Right renal pelvis (tissue), 4 donors: ENCODE data around the gene CLDN6. TPM values are rescaled to one million over a fixed set of nuclear protein-coding genes. Genes with fewer than 3 reads are reported as not detected.
"Not testable (repeated sequence)": the region's sequence is repeated elsewhere in the genome, so short reads cannot be mapped to it uniquely, and the experiment has no call there.

Experiments
- DNase-seq, 4 donors: peaks; one replicate each; pipeline ENCODE4 v3.0.0-alpha.2; 2013; ENCODE audit warnings: low read depth in 4 of 4, low spot score in 3 of 4, missing footprints in 1 of 4
- polyA plus RNA-seq, 4 donors: library from polyadenylated mRNA; unstranded; fragments of 120-200 nt; gene quantifications; one replicate each; pipeline ENCODE4 v1.2.1, GENCODE V29; 2013; ENCODE audit not compliant: insufficient read length in 4 of 4

CLDN6 gene
- 10 to 100 TPM; 32.9 to 44.1 (median 36.4) TPM for polyA plus RNA-seq

DNA sequence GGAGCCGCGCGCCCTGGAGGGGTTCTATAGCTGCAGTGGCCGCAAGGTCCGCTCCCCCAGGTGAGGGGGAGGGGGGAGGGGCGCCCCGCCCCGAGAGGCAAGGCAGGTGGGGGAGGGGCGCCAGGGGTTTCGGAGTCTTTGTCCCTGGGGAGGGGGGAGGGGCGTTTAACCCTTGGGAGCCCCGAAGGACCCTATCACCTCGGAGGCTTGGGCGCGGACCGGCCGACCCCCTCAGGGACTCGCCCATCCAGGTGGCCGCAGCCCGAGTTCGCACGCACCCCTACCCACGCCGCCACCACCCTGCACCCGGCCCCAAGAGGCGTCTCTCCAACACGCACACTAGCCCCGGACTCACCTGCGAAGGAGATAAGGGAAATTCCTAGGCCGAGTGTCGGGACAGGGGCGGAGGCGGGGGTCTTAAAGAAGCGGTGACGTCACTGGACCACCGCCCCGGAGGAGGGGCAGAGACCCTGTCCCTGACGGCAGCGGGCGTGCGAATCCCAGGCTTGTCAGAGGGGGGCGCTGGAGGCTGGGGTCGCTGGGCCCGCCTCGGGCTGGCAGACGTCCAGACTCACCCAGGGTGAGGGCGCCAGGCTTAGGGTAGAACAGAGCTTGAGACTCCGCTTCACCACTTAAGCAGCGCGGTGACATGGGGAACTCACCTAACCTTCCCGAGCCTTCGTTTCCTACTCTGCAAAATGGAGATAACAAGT lies at the start of gene CLDN6:
Gene CLDN6 (minus strand): TSS at position 390 of the 713 bp plus-strand sequence. CDS start 2,162 bp downstream, outside the sequence.
- DNase-seq, result no peak

DNA sequence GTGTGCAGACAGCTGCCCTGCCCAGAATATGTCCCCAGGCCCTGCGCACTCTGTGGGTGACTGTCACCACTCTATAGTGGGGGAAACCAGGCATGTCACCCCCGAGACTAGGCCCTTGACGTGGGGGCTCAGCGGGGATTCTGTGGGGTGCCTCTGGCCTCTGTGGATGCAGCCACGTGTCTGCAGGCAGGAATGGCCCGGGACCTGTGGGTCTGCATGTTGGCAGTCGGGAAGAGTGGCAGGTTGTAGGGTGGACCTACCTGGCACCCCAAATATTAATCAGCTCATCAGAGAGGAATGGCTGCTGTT lies 48.4 kb upstream of the CLDN6 start:
- DNase-seq, result no peak

DNA sequence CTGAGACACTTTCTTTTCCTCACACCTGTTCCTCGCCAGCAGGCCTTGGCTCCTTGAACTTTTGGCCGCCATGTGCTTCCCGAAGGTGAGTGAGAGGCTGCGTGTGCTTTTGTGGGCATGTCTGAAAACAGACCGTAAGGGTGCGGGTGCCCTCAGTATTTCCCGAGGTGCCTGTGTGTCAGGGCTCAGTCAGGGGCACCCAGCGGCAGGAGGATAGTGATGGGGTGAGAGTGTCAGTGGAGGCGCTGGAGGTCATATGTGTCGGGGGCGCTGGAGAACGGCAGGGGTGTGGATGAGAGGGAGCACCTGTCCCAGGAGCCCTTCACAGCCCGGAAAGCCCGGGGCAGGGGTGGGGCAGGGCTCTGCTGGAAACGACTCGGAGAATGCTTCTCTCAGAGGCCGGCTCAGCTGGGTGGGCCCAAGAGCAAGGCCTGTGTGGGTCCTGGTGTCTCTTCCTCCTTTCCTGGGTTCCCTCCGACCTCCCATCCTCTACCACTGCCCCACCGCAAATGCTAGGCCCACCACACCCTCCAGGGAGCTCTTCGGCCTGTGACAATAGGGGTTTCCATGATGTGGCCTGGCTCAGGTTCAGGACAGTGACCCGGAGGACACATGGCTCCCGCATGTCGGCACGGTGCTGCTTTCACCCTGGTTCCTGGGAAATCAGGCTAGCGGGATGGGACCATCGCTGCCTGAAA lies 47.9 kb upstream of the CLDN6 start:
- DNase-seq, result no peak

DNA sequence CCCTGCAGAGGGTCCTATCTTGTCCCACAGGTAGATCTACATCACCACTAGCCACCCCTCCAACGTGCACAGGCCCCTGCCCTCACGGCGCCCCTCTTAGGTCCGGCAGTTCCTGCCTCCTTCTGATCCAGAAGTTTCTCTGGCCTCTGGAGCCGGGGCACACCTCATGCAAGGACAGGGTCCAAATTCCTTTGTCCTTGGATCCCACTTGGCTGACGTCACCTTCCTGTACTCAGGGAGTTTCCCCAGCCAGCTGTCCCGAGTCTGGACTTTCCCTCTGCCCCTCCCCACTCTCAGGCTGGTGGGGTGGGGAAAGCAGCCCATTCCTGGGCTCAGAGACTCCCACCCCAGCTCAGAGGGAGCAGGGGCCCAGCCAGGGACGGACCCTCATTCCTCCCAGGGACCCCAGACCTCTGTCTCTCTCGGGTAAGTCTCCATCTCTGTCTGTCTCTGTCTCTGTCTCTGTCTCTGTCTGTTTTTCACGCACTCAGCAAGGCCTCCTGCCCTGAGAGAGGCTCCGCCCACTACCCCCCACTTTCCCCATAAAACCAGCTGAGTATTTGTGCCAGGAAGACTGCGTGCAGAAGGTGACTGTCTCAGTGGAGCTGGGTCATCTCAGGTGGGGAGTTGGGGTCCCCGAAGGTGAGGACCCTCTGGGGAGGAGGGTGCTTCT lies 47.2 kb upstream of the CLDN6 start, which contains the start of gene IL32:
Gene IL32 (plus strand): TSS at position 572 of the 673 bp plus-strand sequence. CDS start 172 bp downstream, outside the sequence.
- no peak for DNase-seq

- no peak for DNase-seq
Observed at GRCh38 chr16:3063625-3064386, 45.8 kb upstream of the CLDN6 start.

GRCh38 chr16:3062553-3062952 lies 44.6 kb upstream of the CLDN6 start:
- DNase-seq, result no peak

- no peak for DNase-seq
Observed at GRCh38 chr16:3060339-3061127, 42.5 kb upstream of the CLDN6 start.

DNA sequence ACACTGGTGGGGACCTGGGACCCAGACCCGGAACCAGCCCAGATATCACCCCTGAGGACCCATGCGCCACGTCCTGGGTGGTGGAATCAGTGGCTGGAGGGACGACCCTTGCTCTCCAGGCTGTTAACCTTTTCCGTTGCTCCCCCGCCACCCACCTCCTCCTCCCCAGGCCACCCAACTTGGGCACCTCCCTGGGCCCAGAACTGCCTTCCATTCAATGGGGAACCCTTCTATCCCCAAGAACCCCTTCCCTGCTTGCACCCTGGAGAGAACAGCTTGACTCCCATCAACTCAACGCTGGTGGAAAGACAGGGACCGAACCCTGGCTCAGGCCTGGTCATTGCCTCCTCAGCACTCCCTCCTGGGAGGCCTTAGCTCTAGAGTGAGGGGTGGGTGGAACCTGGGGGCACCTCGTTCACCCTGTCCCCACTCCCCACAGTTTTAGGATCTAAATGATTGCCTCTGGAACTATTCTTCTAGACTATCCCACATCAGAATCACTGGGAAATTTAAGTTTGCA lies 41.8 kb upstream of the CLDN6 start:
- no peak for DNase-seq

GRCh38 chr16:3059041-3059722 lies 41.2 kb upstream of the CLDN6 start:
- peak; percentile 79 to 84 (median 83) for DNase-seq

GRCh38 chr16:3058139-3059030 lies 40.4 kb upstream of the CLDN6 start:
- DNase-seq, result peak in 1 of 4 donors; percentile 31

- no peak for DNase-seq
Observed at GRCh38 chr16:3057181-3058138, 39.5 kb upstream of the CLDN6 start.

DNA sequence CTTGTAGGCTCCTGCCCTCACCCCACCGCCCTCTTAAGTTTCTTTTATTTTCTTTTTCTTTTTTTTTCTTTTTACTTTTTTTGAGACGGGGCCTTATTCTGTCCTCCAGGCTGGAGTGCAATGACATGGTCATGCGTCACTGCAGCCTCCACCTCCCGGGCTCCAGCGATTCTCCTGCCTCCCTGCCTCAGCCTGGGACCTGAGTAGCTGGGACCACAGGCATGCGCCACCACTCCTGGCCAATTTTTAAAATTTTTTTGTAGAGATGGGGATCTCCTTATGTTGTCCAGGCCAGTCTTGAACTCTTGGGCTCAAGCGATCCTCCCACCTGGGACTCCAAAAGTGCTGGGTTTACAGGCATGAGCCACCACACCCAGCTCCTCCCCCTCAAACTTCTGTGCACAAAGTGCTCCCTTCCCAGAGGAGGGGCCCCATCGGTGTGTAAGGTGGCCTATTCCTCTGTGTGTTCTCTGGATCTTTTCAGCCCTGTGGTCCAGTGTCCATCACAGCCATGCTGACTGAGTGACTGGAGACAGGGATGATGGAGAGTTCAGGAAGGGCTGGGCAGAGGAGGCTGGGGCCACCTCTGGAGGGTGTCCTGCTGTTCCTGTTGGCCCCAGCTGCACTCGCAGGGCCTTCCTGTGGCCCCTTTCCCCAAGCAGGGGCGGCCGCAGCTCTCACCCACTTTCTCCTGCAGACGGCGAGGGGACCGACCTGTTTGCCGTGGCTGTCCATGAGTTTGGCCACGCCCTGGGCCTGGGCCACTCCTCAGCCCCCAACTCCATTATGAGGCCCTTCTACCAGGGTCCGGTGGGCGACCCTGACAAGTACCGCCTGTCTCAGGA lies 38.6 kb upstream of the CLDN6 start:
- DNase-seq, result no peak

DNA sequence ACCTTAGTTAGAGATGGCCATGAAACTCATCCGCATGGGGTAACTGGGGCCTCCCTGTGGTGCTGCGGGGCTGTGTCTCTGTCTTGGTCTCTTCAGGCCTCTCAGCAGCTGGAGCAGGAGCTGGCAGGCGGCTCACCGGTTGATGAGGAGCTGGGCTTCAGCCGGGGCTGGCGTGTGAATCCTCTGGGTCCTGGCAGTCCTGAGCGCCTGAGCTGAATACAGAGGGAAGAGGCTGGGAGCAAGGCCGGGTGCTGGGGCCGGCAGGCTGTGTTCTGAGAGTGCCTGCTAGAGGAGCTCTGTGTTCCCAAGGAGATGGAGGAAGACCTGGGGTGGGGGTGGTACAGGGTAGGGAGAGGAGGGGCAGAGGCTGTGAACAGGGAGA lies 37.7 kb upstream of the CLDN6 start:
- not testable (repeated sequence) for DNase-seq

GRCh38 chr16:3054965-3055733 lies 37.2 kb upstream of the CLDN6 start:
- DNase-seq, result no peak

DNA sequence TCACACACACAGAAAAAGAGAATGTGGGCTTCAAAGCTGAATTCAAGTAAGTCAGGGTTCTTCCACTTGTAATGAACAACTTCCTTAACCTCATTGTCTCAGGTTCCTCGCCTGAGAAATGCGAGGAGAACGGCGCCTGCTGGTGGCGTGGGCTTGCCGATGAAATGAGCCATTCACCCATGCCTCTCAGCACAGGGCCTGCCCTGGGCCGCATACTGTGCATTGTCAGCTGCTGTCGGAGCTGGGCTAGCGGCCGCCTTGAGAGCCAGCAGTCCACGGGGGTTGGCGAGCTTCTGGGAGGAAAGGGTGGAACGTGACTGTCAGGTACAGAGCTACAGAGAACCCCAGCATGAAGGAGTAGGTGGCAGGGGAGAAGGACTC lies 35.3 kb upstream of the CLDN6 start:
- not testable (repeated sequence) for DNase-seq
